Activated CD4-positive, alpha-beta memory T cell treated with anti-CD3 and anti-CD28 coated beads for 36 hours (primary cell): Measurements from ENCODE around the gene TRPM4. TPM values are rescaled to one million over a fixed set of nuclear protein-coding genes. Genes with fewer than 3 reads are reported as not detected.

Source experiments
- CTCF ChIA-PET: fragments of 350-600 bp; sonication (Branson Sonifier 250); formaldehyde crosslinking; loops from one replicate; lab custom pipeline; 2021; ENCODE audit warnings: antibody characterized with exemption, inconsistent platforms; lab: Charles Lee
- POLR2A ChIA-PET: fragments of 350-600 bp; sonication (Branson Sonifier 250); formaldehyde crosslinking; loops from one replicate; lab custom pipeline; 2021; ENCODE audit warnings: antibody characterized with exemption; lab: Charles Lee
- DNase-seq: peaks from one replicate; pipeline ENCODE4 v3.0.0-alpha.2; 2020
- H3K27ac Mint-ChIP-seq: one replicate; pipeline ENCODE4 v1.8.0; 2021; ENCODE audit warnings: mixed read lengths
- H3K27me3 Mint-ChIP-seq: one replicate; pipeline ENCODE4 v1.8.0; 2021; ENCODE audit warnings: mixed read lengths
- H3K36me3 Mint-ChIP-seq: one replicate; pipeline ENCODE4 v1.8.0; 2021; ENCODE audit warnings: mixed read lengths
- H3K4me1 Mint-ChIP-seq: one replicate; pipeline ENCODE4 v1.8.0; 2021; ENCODE audit warnings: low read depth, mixed read lengths
- H3K4me3 Mint-ChIP-seq: one replicate; pipeline ENCODE4 v1.8.0; 2021; ENCODE audit warnings: mild to moderate bottlenecking, mixed read lengths
- H3K9me3 Mint-ChIP-seq: one replicate; pipeline ENCODE4 v1.8.0; 2021; ENCODE audit warnings: mixed read lengths
- intact Hi-C: fragments of 100-400 bp; cut with micrococcal nuclease; formaldehyde crosslinking; loops from one replicate; pipeline ENCODE4 v1.15.1; 2023
- total RNA-seq, 2 experiments: library from RNA; stranded (reverse); gene quantifications; one replicate each; pipeline ENCODE4 v1.2.3, GENCODE V29; 2021

TRPM4 gene
- total RNA-seq, 2 experiments from 2014 or later = 1.1 to 1.2 TPM

DNA sequence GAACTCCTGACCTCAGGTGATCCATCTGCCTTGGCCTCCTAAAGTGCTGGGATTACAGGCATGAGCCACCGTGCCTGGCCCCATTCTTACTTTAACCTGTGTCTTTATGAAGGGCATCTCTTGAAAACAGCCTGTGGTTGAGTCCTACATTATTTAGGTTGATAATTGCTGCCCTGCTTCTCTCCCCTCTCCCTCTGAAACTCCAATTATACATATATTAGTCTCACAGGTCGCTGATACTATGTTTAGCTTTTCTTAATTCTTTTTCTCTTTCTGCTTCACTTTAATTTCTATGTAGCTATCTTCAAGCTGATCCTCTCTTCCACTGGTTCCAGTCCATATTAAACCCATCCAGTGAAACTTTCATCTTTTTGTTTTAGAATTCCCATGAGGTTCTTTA, 92.3 kb downstream of the TRPM4 start:
- Mint-ChIP-seq H3K4me1 (no peaks in the 10 kb centered on the region), H3K4me3 (no peak overlapping the region)

GRCh38 chr19:49255674-49256073, 98.1 kb downstream of the TRPM4 start:
- POLR2A ChIA-PET = no interaction called here
- Mint-ChIP-seq H3K27ac (no peak overlapping the region), H3K36me3 (peaks cover 8% of the 10 kb centered on the region), H3K4me3 (no peak overlapping the region), H3K4me1 (no peaks in the 10 kb centered on the region), H3K9me3 (peaks cover 20% of the 10 kb centered on the region), H3K27me3 (peaks cover 33% of the 10 kb centered on the region)
- intact Hi-C loops = no loop called here
- no peak for DNase-seq
- CTCF ChIA-PET = interaction anchor here (0.9 to 1.7 kb wide), 2 partner anchors 30 to 125 kb away, joined by 3 to 4 read pairs; no protein-coding TSS in a partner anchor

More for the DNA sequence above, 92.3 kb downstream of the TRPM4 start:
- Mint-ChIP-seq H3K27ac (no peak overlapping the region), H3K9me3 (no peaks in the 10 kb centered on the region), H3K27me3 (peaks cover 20% of the 10 kb centered on the region), H3K36me3 (no peaks in the 10 kb centered on the region)
- DNase-seq = no peak
- intact Hi-C loops = no loop called here
- ChIA-PET POLR2A (no interaction called here), CTCF (interaction anchor here (0.9 to 2.1 kb wide), 3 partner anchors 24 to 52 kb away, joined by 4 to 7 read pairs (median 5); no protein-coding TSS in a partner anchor)

GRCh38 chr19:49256691-49257090, 99.1 kb downstream of the TRPM4 start:
- Mint-ChIP-seq H3K36me3 (peaks cover 8% of the 10 kb centered on the region), H3K9me3 (peaks cover 20% of the 10 kb centered on the region), H3K27me3 (peaks cover 31% of the 10 kb centered on the region), H3K27ac (no peak overlapping the region), H3K4me3 (no peak overlapping the region), H3K4me1 (no peaks in the 10 kb centered on the region)
- ChIA-PET CTCF (interaction anchor here (0.9 to 1.7 kb wide), 2 partner anchors 9 to 31 kb away, joined by 3 to 4 read pairs; no protein-coding TSS in a partner anchor), POLR2A (no interaction called here)
- intact Hi-C loops = no loop called here
- no peak for DNase-seq

Other genes with a start within 250 kb of the TRPM4 start
- gene DHDH, start 224.1 kb upstream of the TRPM4 start, total RNA-seq = 1 to 10 TPM; 2.0 to 2.8 TPM
- 100 to 1,000 TPM; 173 to 181 TPM for gene BAX, start 202.9 kb upstream of the TRPM4 start, total RNA-seq
- 100 to 1,000 TPM; 870 to 900 TPM for gene FTL, start 192.5 kb upstream of the TRPM4 start, total RNA-seq
- gene GYS1, start 164.5 kb upstream of the TRPM4 start, total RNA-seq = 10 to 100 TPM; 42.2 to 47.6 TPM
- gene RUVBL2, start 163.9 kb upstream of the TRPM4 start, total RNA-seq = 100 to 1,000 TPM; 107 to 109 TPM
- gene LHB, start 140.7 kb upstream of the TRPM4 start, total RNA-seq = under 1 TPM in 1 of 2 experiments, not detected in 1; 0.48 TPM
- not detected for gene CGB3, start 133.5 kb upstream of the TRPM4 start, total RNA-seq
- not detected for gene CGB2, start 125.9 kb upstream of the TRPM4 start, total RNA-seq
- gene CGB1, start 120.9 kb upstream of the TRPM4 start, total RNA-seq = not detected
- not detected for gene CGB5, start 113.9 kb upstream of the TRPM4 start, total RNA-seq
- gene CGB8, start 108.7 kb upstream of the TRPM4 start, total RNA-seq = not detected
- not detected for gene CGB7, start 100.0 kb upstream of the TRPM4 start, total RNA-seq
- not detected for gene NTF4, start 93.0 kb upstream of the TRPM4 start, total RNA-seq
- not detected for gene KCNA7, start 85.1 kb upstream of the TRPM4 start, total RNA-seq
- 100 to 1,000 TPM; 180 to 190 TPM for gene SNRNP70, start 72.3 kb upstream of the TRPM4 start, total RNA-seq
- 1 to 10 TPM; 5.1 to 5.6 TPM for gene LIN7B, start 43.4 kb upstream of the TRPM4 start, total RNA-seq
- gene C19orf73, start 38.6 kb upstream of the TRPM4 start, total RNA-seq = 1 to 10 TPM; 1.4 TPM
- gene PPFIA3, start 38.2 kb upstream of the TRPM4 start, total RNA-seq = 1 to 10 TPM; 3.5 to 5.0 TPM
- gene HRC, start 2.4 kb upstream of the TRPM4 start, total RNA-seq = not detected
- 1 to 10 TPM; 1.0 to 1.3 TPM for gene SLC6A16, start 167.4 kb downstream of the TRPM4 start, total RNA-seq
- 100 to 1,000 TPM; 178 to 181 TPM for gene CD37, start 177.6 kb downstream of the TRPM4 start, total RNA-seq
- gene TEAD2, start 204.6 kb downstream of the TRPM4 start, total RNA-seq = not detected
- gene DKKL1, start 206.1 kb downstream of the TRPM4 start, total RNA-seq = not detected
- 1 to 10 TPM; 2.3 to 2.6 TPM for gene KASH5, start 230.5 kb downstream of the TRPM4 start, total RNA-seq